Loucy (cell line): Measurements from ENCODE around the gene INSYN2B.

ENCODE experiments used
- H2AFZ ChIP-seq: fragments of 200-600 bp; sonication (generic); 2 replicates; pipeline ENCODE4 v1.6.0; 2016; ENCODE audit warnings: antibody characterized with exemption, mild to moderate bottlenecking, low read length, moderate library complexity
- H3F3A ChIP-seq: fragments of 200-600 bp; 2 replicates; pipeline ENCODE4 v1.6.0; 2016; ENCODE audit warnings: antibody characterized with exemption, low read depth, mild to moderate bottlenecking
- H3K27me3 ChIP-seq: fragments of 200-600 bp; sonication (generic); 2 replicates; pipeline ENCODE4 v1.6.1; 2014; ENCODE audit warnings: low read length, mild to moderate bottlenecking; ENCODE audit not compliant: insufficient read depth, poor library complexity, severe bottlenecking
- H3K36me3 ChIP-seq: fragments of 200-600 bp; sonication (generic); 2 replicates; pipeline ENCODE4 v1.6.1; 2016; ENCODE audit warnings: low read length; ENCODE audit not compliant: insufficient read depth
- H3K4me1 ChIP-seq: fragments of 200-600 bp; sonication (generic); 2 replicates; pipeline ENCODE4 v1.5.1; 2014; ENCODE audit warnings: low read length, mild to moderate bottlenecking; ENCODE audit not compliant: insufficient read depth, poor library complexity, severe bottlenecking
- H3K4me2 ChIP-seq: fragments of 200-600 bp; sonication (generic); 2 replicates; pipeline ENCODE4 v1.6.0; 2014; ENCODE audit warnings: antibody characterized with exemption, low read length, low read depth, mild to moderate bottlenecking; ENCODE audit not compliant: poor library complexity, severe bottlenecking
- H3K4me3 ChIP-seq: fragments of 200-600 bp; sonication (generic); 2 replicates; pipeline ENCODE4 v1.5.1; 2014; ENCODE audit warnings: low read length, mild to moderate bottlenecking, mixed read lengths; ENCODE audit not compliant: poor library complexity, severe bottlenecking
- H3K79me2 ChIP-seq: fragments of 200-600 bp; sonication (generic); 2 replicates; pipeline ENCODE4 v1.6.1; 2014; ENCODE audit warnings: low read length; ENCODE audit not compliant: insufficient read depth
- H3K9ac ChIP-seq: fragments of 200-600 bp; sonication (generic); 2 replicates; pipeline ENCODE4 v1.6.0; 2014; ENCODE audit warnings: mild to moderate bottlenecking, low read depth, low read length, moderate library complexity; ENCODE audit not compliant: poor library complexity, severe bottlenecking
- H3K9me2 ChIP-seq: fragments of 200-600 bp; sonication (generic); replicated peaks from 2 replicates; pipeline ENCODE4 v1.6.1; 2016; ENCODE audit warnings: low read depth, low read length, mixed read lengths
- H3K9me3 ChIP-seq: fragments of 200-600 bp; sonication (generic); 2 replicates; pipeline ENCODE4 v1.6.1; 2014; ENCODE audit warnings: mild to moderate bottlenecking, antibody characterized with exemption, low read length, low read depth; ENCODE audit not compliant: insufficient read depth
- H4K20me1 ChIP-seq: fragments of 200-600 bp; sonication (generic); 2 replicates; pipeline ENCODE4 v1.6.0; 2014; ENCODE audit warnings: antibody characterized with exemption, low read length, mild to moderate bottlenecking; ENCODE audit not compliant: insufficient read depth, poor library complexity, severe bottlenecking
- EZH2phosphoT487 ChIP-seq: fragments of 200-600 bp; IDR thresholded peaks from 2 replicates; pipeline ENCODE4 v1.6.1; 2018; ENCODE audit warnings: antibody characterized with exemption, mild to moderate bottlenecking, moderate library complexity, borderline replicate concordance
- TF ChIP-seq, protein P1 (sequence below): fragments of 200-600 bp; sonication (generic); conservative IDR thresholded peaks from 2 replicates; pipeline ENCODE4 v1.5.1; 2014; ENCODE audit warnings: mild to moderate bottlenecking, antibody characterized with exemption, low read length

INSYN2B gene

DNA sequence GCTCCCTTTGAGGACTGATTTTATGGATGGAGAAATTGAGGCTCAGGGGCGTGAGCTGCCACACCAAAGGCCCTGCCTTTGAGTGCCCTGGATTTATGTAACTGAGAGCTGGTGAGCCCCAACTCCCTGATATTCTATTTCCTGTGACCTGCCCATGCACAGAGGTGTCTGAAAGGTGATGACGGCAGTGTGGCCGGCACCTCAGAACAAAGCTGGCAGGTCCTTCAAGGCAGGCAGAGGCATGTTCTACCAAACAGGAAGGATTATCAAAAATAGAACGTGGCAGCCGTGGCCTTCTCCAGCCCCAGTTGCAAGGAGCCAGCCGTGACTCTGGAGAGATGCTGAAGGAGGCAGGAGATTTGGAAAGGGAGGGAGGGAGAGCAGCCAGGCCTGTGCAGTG lies 36.2 kb downstream of the INSYN2B start:
- no peaks in the 10 kb centered on the region for H3K4me1 ChIP-seq
- TF ChIP-seq, protein P1, sequence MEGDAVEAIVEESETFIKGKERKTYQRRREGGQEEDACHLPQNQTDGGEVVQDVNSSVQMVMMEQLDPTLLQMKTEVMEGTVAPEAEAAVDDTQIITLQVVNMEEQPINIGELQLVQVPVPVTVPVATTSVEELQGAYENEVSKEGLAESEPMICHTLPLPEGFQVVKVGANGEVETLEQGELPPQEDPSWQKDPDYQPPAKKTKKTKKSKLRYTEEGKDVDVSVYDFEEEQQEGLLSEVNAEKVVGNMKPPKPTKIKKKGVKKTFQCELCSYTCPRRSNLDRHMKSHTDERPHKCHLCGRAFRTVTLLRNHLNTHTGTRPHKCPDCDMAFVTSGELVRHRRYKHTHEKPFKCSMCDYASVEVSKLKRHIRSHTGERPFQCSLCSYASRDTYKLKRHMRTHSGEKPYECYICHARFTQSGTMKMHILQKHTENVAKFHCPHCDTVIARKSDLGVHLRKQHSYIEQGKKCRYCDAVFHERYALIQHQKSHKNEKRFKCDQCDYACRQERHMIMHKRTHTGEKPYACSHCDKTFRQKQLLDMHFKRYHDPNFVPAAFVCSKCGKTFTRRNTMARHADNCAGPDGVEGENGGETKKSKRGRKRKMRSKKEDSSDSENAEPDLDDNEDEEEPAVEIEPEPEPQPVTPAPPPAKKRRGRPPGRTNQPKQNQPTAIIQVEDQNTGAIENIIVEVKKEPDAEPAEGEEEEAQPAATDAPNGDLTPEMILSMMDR: no peak
- no peak for TF ChIP-seq EZH2phosphoT487
- H3K36me3 ChIP-seq: no peaks in the 10 kb centered on the region
- no peak overlapping the region for H3K9ac ChIP-seq
- H3K27me3 ChIP-seq: no peaks in the 10 kb centered on the region
- H2AFZ ChIP-seq: no peak overlapping the region
- H3K79me2 ChIP-seq: no peaks in the 10 kb centered on the region
- no peaks in the 10 kb centered on the region for H4K20me1 ChIP-seq
- H3K4me2 ChIP-seq: no peak overlapping the region
- no peaks in the 10 kb centered on the region for H3K9me3 ChIP-seq
- no peak overlapping the region for H3K4me3 ChIP-seq
- H3F3A ChIP-seq: no peaks in the 10 kb centered on the region
- H3K9me2 ChIP-seq: no peaks in the 10 kb centered on the region

DNA sequence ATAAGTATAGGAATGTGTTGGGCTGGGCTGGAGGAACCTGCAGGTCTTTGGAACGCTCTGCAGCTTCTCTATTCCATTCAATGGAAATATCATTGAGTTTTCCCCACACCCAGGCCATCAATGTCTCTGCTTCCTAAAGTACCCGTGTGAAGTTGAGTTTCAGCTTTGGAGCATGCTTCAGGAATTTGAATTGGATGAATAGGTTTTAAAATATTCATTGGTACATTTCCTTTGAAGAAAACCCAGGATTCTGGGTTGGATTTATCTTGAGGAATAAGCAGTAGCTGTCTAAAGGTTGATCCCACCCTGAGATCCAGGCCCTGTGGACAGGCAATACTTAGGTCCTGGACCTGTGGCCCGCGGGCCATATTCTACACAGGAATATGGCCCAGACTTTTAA lies 37.3 kb downstream of the INSYN2B start:
- H3K9me3 ChIP-seq: no peaks in the 10 kb centered on the region
- no peak overlapping the region for H3K9ac ChIP-seq
- no peaks in the 10 kb centered on the region for H4K20me1 ChIP-seq
- no peak overlapping the region for H2AFZ ChIP-seq
- H3K4me1 ChIP-seq: no peaks in the 10 kb centered on the region
- no peaks in the 10 kb centered on the region for H3K36me3 ChIP-seq
- H3K9me2 ChIP-seq: no peaks in the 10 kb centered on the region
- no peak overlapping the region for H3K4me2 ChIP-seq
- TF ChIP-seq, protein P1: no peak
- TF ChIP-seq EZH2phosphoT487: no peak
- no peaks in the 10 kb centered on the region for H3K27me3 ChIP-seq
- no peaks in the 10 kb centered on the region for H3K79me2 ChIP-seq
- H3F3A ChIP-seq: no peaks in the 10 kb centered on the region
- H3K4me3 ChIP-seq: no peak overlapping the region

DNA sequence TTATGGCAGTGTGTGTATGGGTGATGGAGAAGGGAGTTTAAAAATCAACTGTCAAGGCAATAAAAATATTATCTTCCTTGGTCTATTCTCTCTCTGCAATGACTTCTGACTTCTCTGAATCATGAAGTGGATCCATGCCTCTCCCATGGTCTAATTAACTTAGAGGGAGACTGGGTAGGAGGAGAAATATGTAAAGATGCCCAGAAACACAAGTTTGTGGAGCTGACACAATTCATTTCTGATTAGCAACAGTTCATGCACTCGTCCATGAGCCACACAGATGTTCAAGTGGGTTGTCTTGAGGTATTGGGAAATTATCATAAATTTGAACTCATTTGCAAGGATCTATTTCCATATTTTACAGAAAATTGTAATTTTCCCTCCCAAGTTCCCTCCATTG lies 38.1 kb downstream of the INSYN2B start:
- H3K9me3 ChIP-seq: no peaks in the 10 kb centered on the region
- H3K36me3 ChIP-seq: no peaks in the 10 kb centered on the region
- peaks cover under 1% of the 10 kb centered on the region for H3K4me1 ChIP-seq
- no peaks in the 10 kb centered on the region for H4K20me1 ChIP-seq
- no peak overlapping the region for H2AFZ ChIP-seq
- no peaks in the 10 kb centered on the region for H3K9me2 ChIP-seq
- no peaks in the 10 kb centered on the region for H3K27me3 ChIP-seq
- no peaks in the 10 kb centered on the region for H3F3A ChIP-seq
- no peak overlapping the region for H3K4me3 ChIP-seq
- TF ChIP-seq, protein P1: no peak
- no peak for TF ChIP-seq EZH2phosphoT487
- H3K9ac ChIP-seq: no peak overlapping the region
- no peaks in the 10 kb centered on the region for H3K79me2 ChIP-seq
- no peak overlapping the region for H3K4me2 ChIP-seq
